Prostate gland (tissue), 2 donors: Measurements from ENCODE around the gene ZNF423.

Experiments used
- POLR2A ChIP-seq: fragments of 450-650 bp; IDR thresholded peaks from one replicate; pipeline ENCODE4 v1.6.1; 2016; ENCODE audit warnings: antibody characterized with exemption, mild to moderate bottlenecking
- POLR2AphosphoS5 ChIP-seq: sonication (generic); formaldehyde crosslinking; IDR thresholded peaks from one replicate; pipeline ENCODE4 v1.6.1; 2017; ENCODE audit warnings: antibody characterized with exemption
- TF ChIP-seq, protein P1 (sequence below), 4 experiments: fragments of 200-600 bp in 2 of 4; fragments of 450-650 bp in 2 of 4; sonication (generic) in 2 of 4; IDR thresholded peaks; 1 replicate in 3 of 4; 2 replicates in 1 of 4; pipeline ENCODE4 v1.5.1; 2016 to 2019; ENCODE audit warnings: antibody characterized with exemption in 4 of 4, mild to moderate bottlenecking in 2 of 4, moderate library complexity in 2 of 4

DNA sequence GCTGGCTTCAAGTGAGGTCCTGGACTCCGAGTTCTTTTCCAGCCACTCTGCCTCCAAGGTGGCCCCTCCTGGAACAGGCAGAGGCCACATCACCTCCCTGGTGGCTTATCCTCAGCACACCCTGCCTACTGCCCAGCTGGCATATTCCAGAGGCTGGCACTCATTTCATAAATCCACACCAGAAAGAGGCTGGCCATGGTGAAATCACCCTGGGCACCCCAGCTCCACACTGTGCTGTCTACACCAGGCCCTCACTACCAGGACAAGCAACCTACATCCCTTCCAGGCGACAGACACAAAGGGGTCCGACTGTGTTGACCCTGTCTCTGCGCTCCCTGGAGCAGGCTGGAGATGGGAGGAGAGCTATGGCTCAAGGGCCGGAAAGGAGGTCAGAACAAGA, 382.1 kb downstream of the ZNF423 start:
- TF ChIP-seq POLR2A (no peak), POLR2AphosphoS5 (no peak)
- TF ChIP-seq, protein P1, sequence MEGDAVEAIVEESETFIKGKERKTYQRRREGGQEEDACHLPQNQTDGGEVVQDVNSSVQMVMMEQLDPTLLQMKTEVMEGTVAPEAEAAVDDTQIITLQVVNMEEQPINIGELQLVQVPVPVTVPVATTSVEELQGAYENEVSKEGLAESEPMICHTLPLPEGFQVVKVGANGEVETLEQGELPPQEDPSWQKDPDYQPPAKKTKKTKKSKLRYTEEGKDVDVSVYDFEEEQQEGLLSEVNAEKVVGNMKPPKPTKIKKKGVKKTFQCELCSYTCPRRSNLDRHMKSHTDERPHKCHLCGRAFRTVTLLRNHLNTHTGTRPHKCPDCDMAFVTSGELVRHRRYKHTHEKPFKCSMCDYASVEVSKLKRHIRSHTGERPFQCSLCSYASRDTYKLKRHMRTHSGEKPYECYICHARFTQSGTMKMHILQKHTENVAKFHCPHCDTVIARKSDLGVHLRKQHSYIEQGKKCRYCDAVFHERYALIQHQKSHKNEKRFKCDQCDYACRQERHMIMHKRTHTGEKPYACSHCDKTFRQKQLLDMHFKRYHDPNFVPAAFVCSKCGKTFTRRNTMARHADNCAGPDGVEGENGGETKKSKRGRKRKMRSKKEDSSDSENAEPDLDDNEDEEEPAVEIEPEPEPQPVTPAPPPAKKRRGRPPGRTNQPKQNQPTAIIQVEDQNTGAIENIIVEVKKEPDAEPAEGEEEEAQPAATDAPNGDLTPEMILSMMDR (IDR thresholded peaks at IDR 0.05), result no peak
